ENCODE measurements around the gene BBIP1. TPM values are rescaled to one million over a fixed set of nuclear protein-coding genes. Genes with fewer than 3 reads are reported as not detected.

Gene BBIP1
- total and polyA plus RNA-seq, 2 experiments from 2014 or later: 14.8 to 56.5 TPM

- Mint-ChIP-seq H3K4me3 (no peak overlapping the region), H3K4me1 (peaks cover 28% of the 10 kb centered on the region), H3K9me3 (no peaks in the 10 kb centered on the region), H3K36me3 (ENCODE audit: low read depth) (peaks cover under 1% of the 10 kb centered on the region; the same call in 2 of the 3 replicates), H3K27me3 (ENCODE audit: insufficient read depth, low read depth, poor library complexity) (peaks cover 2% of the 10 kb centered on the region), H3K27ac (peak overlapping the region; percentile 60)
- H3K4me3 ChIP-seq: no peak overlapping the region
- peaks cover 8% of the 10 kb centered on the region for H4K20me1 ChIP-seq (replicated peaks; ENCODE audit: insufficient read depth)
- no peaks in the 10 kb centered on the region for H3K27me3 ChIP-seq (ENCODE audit: insufficient read depth)
- DNase-seq (ENCODE audit: low spot score) (no peak), ATAC-seq (no peak)
- H3K9me2 ChIP-seq (ENCODE audit: insufficient read depth): no peaks in the 10 kb centered on the region
- no peak overlapping the region for H2AFZ ChIP-seq
- H3K4me1 ChIP-seq (ENCODE audit: insufficient read depth): peaks cover 20% of the 10 kb centered on the region
- H3K4me2 ChIP-seq: no peak overlapping the region
- H3K79me2 ChIP-seq (replicated peaks; ENCODE audit: insufficient read depth): peaks cover 59% of the 10 kb centered on the region
- no peaks in the 10 kb centered on the region for H3F3A ChIP-seq (replicated peaks; ENCODE audit: low read depth)
- H3K27ac ChIP-seq (ENCODE audit: low read depth): no peak overlapping the region
- TF ChIP-seq CREB1 (CRISPR knock-in tag; IDR thresholded peaks at IDR 0.05; ENCODE audit: low read depth): no peak
- no peak for TF ChIP-seq STAT1 (IDR thresholded peaks at IDR 0.05; ENCODE audit: unreplicated experiment)
- TF ChIP-seq ZNF462 (CRISPR knock-in tag; IDR thresholded peaks at IDR 0.05): no peak
- H3K36me3 ChIP-seq (ENCODE audit: insufficient read depth): no peaks in the 10 kb centered on the region
These were observed 28.1 kb upstream of the BBIP1 start for GRCh38 chr10:110947061-110947595.

GRCh38 chr10:110946496-110946895 lies 27.5 kb upstream of the BBIP1 start:
- Histone ChIP-seq H3K4me3 (no peak overlapping the region), H2AFZ (no peak overlapping the region), H3K9me2 (ENCODE audit: insufficient read depth) (no peaks in the 10 kb centered on the region), H3K36me3 (ENCODE audit: insufficient read depth) (no peaks in the 10 kb centered on the region), H3K4me1 (ENCODE audit: insufficient read depth) (peaks cover 20% of the 10 kb centered on the region), H3F3A (replicated peaks; ENCODE audit: low read depth) (no peaks in the 10 kb centered on the region), H3K27me3 (ENCODE audit: insufficient read depth) (no peaks in the 10 kb centered on the region), H3K79me2 (replicated peaks; ENCODE audit: insufficient read depth) (peaks cover 64% of the 10 kb centered on the region), H3K4me2 (no peak overlapping the region), H3K27ac (ENCODE audit: low read depth) (no peak overlapping the region), H4K20me1 (replicated peaks; ENCODE audit: insufficient read depth) (peaks cover 8% of the 10 kb centered on the region)
- no peak overlapping the region for H3K4me3 Mint-ChIP-seq
- peaks cover 2% of the 10 kb centered on the region for H3K27me3 Mint-ChIP-seq (ENCODE audit: insufficient read depth, low read depth, poor library complexity)
- peaks cover 28% of the 10 kb centered on the region for H3K4me1 Mint-ChIP-seq
- H3K27ac Mint-ChIP-seq: peak overlapping the region; percentile 63
- ATAC-seq (no peak), DNase-seq (ENCODE audit: low spot score) (no peak)
- H3K36me3 Mint-ChIP-seq (ENCODE audit: low read depth): no peaks in the 10 kb centered on the region; the same call in 2 of the 3 replicates
- no peaks in the 10 kb centered on the region for H3K9me3 Mint-ChIP-seq
- no peak for TF ChIP-seq ZNF462 (CRISPR knock-in tag; IDR thresholded peaks at IDR 0.05)
- TF ChIP-seq CREB1 (CRISPR knock-in tag; IDR thresholded peaks at IDR 0.05; ENCODE audit: low read depth): no peak
- TF ChIP-seq EZH2phosphoT487 (IDR thresholded peaks at IDR 0.05; ENCODE audit: unreplicated experiment): no peak

Data from GM23338 (cell line).